ENCODE data around the gene C1orf210. TPM values are rescaled to one million over a fixed set of nuclear protein-coding genes. Genes with fewer than 3 reads are reported as not detected.
A peak's percentile ranks its signal among the peaks of the same experiment; 100 is the strongest.

C1orf210 gene
- total RNA-seq, 8 experiments from 2014 or later, result 0.11 to 0.66 (median 0.36) TPM; not detected in 2

DNA sequence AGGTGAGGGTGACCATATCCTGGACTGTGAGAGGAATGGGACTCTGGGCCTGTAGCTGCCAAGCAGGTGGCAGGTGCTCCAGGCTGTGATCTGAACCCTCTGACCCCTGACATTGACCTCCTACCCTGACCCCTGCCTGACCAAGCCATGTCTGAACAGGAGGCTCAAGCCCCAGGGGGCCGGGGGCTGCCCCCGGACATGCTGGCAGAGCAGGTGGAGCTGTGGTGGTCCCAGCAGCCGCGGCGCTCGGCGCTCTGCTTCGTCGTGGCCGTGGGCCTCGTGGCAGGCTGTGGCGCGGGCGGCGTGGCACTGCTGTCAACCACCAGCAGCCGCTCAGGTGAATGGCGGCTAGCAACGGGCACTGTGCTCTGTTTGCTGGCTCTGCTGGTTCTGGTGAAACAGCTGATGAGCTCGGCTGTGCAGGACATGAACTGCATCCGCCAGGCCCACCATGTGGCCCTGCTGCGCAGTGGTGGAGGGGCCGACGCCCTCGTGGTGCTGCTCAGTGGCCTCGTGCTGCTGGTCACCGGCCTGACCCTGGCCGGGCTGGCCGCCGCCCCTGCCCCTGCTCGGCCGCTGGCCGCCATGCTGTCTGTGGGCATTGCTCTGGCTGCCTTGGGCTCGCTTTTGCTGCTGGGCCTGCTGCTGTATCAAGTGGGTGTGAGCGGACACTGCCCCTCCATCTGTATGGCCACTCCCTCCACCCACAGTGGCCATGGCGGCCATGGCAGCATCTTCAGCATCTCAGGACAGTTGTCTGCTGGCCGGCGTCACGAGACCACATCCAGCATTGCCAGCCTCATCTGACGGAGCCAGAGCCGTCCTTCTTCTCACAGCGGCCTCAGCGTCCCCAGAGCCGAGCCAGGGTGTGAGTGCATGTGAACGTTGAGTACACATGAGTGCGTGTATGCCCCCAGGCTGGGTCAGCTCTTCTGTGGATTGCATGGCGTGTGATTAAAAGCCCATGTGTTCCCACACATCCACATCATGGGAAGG is 12.5 kb downstream of the C1orf210 start:
- WGBS, 10 experiments, result 92 to 100% (median 94%) methylated on average over 1 to 35 of the region's 46 CpGs; no CpG with 5 or more reads in 3 of the 10 experiments
- no peak for ATAC-seq (replicated peaks in 6 of 8)
- no peak overlapping the region for H3K27ac ChIP-seq
- in situ Hi-C loops (cut with MboI; ENCODE audit: low pct_unique_long_range_greater_than_20kb in 2 of 9, low sequenced_read_pairs in 9 of 9, unreplicated experiment in 9 of 9), result no loop called here
- no peak overlapping the region for H3K4me3 ChIP-seq
- peaks cover 0 to 13% of the 10 kb centered on the region in 2 donors for H3K4me1 ChIP-seq (replicated peaks in 1 of 2)

DNA sequence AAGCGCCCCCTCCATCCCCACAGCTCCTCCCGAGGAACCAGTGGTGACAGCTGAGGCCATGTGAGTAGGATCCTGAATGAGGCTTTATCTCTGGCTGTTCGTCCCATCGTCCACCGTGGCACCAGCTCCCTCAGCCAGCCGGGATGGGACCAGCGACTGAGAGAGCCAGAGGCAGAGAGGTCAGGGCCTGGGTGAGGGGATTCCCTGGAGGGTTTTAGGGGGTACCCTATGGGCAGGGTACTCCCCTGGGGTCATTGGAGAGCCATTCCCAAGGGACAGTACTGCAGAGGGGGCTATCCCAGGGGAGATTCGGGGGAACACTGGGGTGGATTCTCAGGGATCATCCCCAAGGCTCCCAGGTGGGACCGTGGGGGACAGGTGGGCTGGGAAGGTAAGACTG is 13.2 kb downstream of the C1orf210 start:
- 69 to 80% (median 80%) methylated on average over 1 to 4 of the region's 9 CpGs; no CpG with 5 or more reads in 6 of the 10 experiments for WGBS, 10 experiments

DNA sequence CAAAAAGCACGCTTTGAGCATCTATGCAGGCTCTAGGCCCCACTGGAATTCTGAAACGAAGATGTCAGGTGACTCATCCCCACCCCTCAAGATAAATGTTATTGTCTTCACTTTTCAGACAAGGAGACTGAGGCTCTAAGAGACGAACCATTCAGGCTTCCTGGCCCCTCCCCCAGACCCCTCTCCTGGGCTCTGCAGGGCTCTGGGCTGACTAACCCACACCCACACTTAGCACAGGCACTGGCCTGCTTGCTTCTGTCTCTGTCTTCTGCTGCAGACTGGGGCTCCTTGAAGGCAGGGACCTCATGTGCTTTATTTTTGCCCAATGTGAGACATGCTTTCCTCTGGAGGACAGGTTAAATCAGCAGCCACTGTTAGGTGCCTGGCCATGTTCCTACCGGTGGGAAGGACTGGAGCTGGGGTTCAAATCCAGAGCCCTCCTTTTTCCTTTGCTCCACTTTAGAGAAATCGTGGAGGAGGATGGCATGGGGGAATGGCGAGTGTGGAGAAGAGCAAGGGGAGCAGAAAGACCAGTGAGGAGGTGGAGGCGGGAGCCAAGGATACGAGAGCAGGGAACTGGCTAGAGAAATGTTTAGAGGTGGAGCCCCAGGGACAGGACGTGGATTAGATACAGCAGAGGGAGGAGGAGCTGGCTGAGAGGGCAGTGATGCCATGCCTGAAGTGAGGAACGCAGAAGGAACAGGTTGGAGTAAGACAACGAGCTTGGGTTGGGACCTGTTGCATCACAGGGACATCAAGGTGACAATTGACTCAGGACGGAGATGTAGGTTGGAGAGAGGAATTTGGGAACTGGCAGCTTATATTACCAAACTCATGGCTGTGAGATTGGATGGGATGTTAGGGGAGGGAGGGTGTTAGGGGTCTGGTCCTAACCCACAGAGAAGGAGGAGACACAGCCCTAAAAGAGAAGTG is 13.9 kb downstream of the C1orf210 start:
- H3K4me3 ChIP-seq, result no peak overlapping the region
- peak in 5 of 8 experiments; percentile 22 to 75 (median 68) for ATAC-seq (replicated peaks in 6 of 8)
- H3K4me1 ChIP-seq (replicated peaks in 1 of 2), result peaks cover 0 to 13% of the 10 kb centered on the region in 2 donors
- WGBS, 10 experiments, result 56 to 85% (median 69%) methylated on average over 2 to 10 of the region's 12 CpGs; no CpG with 5 or more reads in 3 of the 10 experiments
- H3K27ac ChIP-seq, result peak overlapping the region in 1 of 2 donors; percentile 2
- in situ Hi-C loops (cut with MboI; ENCODE audit: low pct_unique_long_range_greater_than_20kb in 2 of 9, low sequenced_read_pairs in 9 of 9, unreplicated experiment in 9 of 9), result no loop called here

More for the DNA sequence above, 13.2 kb downstream of the C1orf210 start:
- no peak for ATAC-seq (replicated peaks in 6 of 8)
- Histone ChIP-seq H3K4me1 (replicated peaks in 1 of 2) (peaks cover 0 to 13% of the 10 kb centered on the region in 2 donors), H3K27ac (no peak overlapping the region), H3K4me3 (no peak overlapping the region)
- in situ Hi-C loops (cut with MboI; ENCODE audit: low pct_unique_long_range_greater_than_20kb in 2 of 9, low sequenced_read_pairs in 9 of 9, unreplicated experiment in 9 of 9), result no loop called here

DNA sequence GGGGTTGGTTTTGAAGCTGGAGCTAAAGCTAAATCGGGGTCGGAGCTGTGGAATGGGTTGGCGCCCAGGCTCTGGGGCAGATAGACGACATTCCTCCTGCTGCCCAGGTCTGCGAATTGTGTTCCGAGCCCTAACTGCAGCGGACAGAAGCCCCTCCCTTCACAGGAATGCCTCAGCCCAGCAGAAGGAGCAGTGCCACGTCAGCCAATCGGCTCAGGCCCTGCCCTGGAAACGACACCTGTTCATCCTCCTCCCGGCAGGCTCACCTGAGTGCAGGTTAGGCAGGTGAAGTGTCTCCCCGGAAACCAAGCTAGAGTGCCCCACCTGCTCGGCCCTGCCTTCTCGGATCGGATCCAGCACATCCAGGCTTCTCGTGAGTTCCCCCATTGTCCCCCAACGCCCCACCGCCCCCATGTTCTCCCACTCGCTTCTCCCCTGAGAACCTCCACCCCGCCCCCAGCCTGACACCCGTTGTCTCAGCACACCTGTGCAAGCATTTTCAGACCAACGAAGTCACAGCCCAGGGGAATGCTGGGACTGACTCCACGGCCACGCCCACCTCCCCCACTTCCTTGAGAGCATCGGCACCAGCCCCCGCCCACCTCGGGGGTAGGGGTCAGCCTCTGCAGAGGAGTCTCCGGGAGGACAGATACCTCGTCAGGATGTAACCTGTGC is 14.8 kb downstream of the C1orf210 start:
- H3K4me1 ChIP-seq (replicated peaks in 1 of 2), result peaks cover 0 to 13% of the 10 kb centered on the region in 2 donors
- no peak overlapping the region for H3K4me3 ChIP-seq
- ATAC-seq (replicated peaks in 6 of 8), result peak; percentile 17 to 71 (median 58)
- in situ Hi-C loops (cut with MboI; ENCODE audit: low pct_unique_long_range_greater_than_20kb in 2 of 9, low sequenced_read_pairs in 9 of 9, unreplicated experiment in 9 of 9), result no loop called here
- H3K27ac ChIP-seq, result peak overlapping the region in 1 of 2 donors; percentile 2
- WGBS, 10 experiments, result 0 to 53% (median 40%) methylated on average over 1 to 11 of the region's 29 CpGs; no CpG with 5 or more reads in 3 of the 10 experiments

DNA sequence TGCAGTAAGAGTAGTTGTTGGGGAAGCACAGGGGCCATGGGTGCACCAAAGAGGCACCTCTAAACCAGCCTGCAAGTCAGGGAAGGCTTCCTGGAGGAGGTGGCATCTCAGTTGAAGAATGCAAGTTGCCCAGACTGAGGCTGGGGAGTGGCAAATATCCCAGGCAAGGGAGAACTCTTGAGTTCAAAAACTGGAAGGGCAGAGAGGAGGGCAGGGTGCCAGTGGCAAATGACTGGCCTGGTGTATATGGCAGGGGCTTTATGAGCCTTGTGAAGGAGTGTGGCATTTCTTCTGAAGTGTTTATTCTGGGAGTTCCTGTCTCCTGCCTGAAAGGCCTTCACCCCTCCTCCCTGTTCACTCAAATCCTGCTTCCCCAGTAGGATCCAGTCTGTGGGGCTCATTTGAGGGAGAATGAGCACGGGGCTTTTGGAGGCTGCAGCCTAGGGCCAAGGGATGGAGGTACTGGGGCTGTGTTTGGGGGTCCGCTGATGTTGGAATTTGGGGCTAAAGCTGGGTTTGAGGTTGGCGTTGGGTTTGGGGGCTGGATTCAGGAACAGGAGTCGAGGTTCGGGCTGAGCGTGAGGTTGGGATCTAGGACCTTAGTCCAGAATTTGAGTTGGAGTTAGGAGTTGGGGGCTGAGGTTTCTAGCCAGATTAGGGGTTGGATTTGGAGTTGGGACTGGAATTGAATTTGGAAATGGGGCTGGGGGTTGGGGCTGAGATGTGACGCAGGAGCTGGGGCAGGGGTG is 15.6 kb downstream of the C1orf210 start, which contains the start of gene TMEM125:
TSS of gene TMEM125 (plus strand) at position 357 of the 749 bp plus-strand sequence. CDS start 2,740 bp downstream, outside the sequence.
- in situ Hi-C loops (cut with MboI; ENCODE audit: low pct_unique_long_range_greater_than_20kb in 2 of 9, low sequenced_read_pairs in 9 of 9, unreplicated experiment in 9 of 9), result no loop called here
- peak within 1 kb of the TSS in 1 of 2 donors; percentile 2 for H3K27ac ChIP-seq
- ATAC-seq (replicated peaks in 6 of 8), result no peak
- H3K4me1 ChIP-seq (replicated peaks in 1 of 2), result peaks cover 0 to 13% of the 10 kb centered on the region in 2 donors
- no peak within 1 kb of the TSS for H3K4me3 ChIP-seq
- WGBS, 10 experiments, result 33 to 87% (median 62%) methylated on average over 1 to 4 of the region's 7 CpGs; no CpG with 5 or more reads in 3 of the 10 experiments

DNA sequence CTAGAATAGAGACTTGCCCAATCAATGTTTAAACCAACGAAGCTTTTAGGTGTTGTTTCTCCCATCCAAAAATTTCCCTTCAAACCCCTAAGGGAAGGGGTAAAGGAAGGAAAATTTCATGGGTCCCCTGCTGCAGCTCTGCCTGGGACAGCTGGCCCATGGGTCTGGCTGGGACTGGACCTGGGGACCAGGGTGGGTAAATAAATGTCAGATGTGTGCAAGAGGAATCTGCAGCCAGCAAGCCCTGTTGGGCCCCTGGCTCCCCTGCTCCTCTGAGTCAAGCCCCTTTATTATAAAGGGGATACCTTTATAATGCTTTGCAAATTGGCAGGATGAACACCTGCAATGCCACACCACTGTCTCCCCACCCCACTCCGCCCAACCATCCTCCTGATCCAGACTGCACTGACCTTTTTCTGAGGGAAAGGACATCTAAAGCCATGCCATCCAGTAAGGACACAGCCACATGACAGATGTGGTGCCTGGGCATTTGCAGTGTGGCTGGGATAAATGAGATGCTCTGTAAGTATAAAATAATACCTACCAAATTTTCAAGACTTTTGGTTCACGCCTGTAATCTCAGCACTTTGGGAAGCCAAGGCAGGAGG is 17.5 kb downstream of the C1orf210 start:
- 38 to 100% (median 89%) methylated on average over 1 to 3 of the region's 3 CpGs; no CpG with 5 or more reads in 4 of the 10 experiments for WGBS, 10 experiments
- in situ Hi-C loops (cut with MboI; ENCODE audit: low pct_unique_long_range_greater_than_20kb in 2 of 9, low sequenced_read_pairs in 9 of 9, unreplicated experiment in 9 of 9), result no loop called here
- no peak for ATAC-seq (replicated peaks in 6 of 8)
- Histone ChIP-seq H3K4me3 (no peak overlapping the region), H3K4me1 (replicated peaks in 1 of 2) (peaks cover 0 to 13% of the 10 kb centered on the region in 2 donors), H3K27ac (no peak overlapping the region)

DNA sequence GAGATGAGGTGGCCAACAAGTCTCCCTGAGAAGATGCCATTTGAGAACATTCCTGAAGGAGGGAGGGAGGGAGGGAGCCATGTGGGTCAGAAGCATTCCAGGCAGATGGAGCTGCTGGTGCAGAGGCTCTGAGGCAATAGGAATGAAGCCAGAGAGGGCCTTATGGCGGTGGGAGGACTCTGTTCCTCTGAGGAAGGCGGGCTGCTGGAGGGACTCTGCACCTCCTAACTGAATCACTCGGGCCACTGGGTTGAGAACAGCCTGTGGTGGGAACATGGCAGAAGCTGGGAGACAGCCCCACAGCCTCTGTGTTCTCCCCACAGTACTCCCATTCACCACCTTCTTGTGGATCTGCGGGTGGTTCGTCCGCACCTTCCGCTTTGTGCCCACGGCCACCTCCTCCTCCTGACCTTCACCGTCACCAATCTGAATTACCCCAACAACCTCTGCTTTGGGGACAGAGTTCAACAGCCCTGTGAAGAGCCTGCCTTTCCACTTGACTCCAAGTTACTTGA is 18.0 kb downstream of the C1orf210 start:
- WGBS, 10 experiments, result 75 to 90% (median 80%) methylated on average over 1 to 9 of the region's 9 CpGs; no CpG with 5 or more reads in 4 of the 10 experiments
- peak in 3 of 8 experiments; percentile 25 to 42 (median 33) for ATAC-seq (replicated peaks in 6 of 8)
- Histone ChIP-seq H3K27ac (no peak overlapping the region), H3K4me3 (no peak overlapping the region), H3K4me1 (replicated peaks in 1 of 2) (peaks cover 0 to 13% of the 10 kb centered on the region in 2 donors)
- in situ Hi-C loops (cut with MboI; ENCODE audit: low pct_unique_long_range_greater_than_20kb in 2 of 9, low sequenced_read_pairs in 9 of 9, unreplicated experiment in 9 of 9), result no loop called here

DNA sequence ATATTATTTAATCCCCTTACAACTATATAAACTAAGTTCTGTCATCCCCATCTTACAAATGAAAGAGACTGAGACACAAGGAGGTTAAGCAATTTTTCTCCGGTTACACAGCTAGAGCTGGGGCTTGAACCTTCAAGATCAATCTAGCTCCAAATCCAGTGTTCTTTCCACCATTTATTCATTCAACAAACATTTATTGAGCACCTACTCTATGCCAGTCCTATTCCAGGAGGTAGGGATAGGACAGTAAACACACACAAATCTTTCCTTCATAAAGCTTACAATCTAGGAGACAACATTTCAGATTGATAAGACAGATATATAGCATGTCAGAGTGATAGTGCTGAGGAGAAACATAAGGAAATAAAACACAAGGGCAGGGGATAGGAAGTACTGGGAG is 18.5 kb downstream of the C1orf210 start:
- ATAC-seq (replicated peaks in 6 of 8), result no peak
- in situ Hi-C loops (cut with MboI; ENCODE audit: low pct_unique_long_range_greater_than_20kb in 2 of 9, low sequenced_read_pairs in 9 of 9, unreplicated experiment in 9 of 9), result no loop called here
- Histone ChIP-seq H3K27ac (no peak overlapping the region), H3K4me1 (replicated peaks in 1 of 2) (peaks cover 0 to 13% of the 10 kb centered on the region in 2 donors), H3K4me3 (no peak overlapping the region)
- WGBS, 10 experiments, result 80 to 100% (median 100%) methylated on average over 1 of the region's 1 CpG; no CpG with 5 or more reads in 4 of the 10 experiments

DNA sequence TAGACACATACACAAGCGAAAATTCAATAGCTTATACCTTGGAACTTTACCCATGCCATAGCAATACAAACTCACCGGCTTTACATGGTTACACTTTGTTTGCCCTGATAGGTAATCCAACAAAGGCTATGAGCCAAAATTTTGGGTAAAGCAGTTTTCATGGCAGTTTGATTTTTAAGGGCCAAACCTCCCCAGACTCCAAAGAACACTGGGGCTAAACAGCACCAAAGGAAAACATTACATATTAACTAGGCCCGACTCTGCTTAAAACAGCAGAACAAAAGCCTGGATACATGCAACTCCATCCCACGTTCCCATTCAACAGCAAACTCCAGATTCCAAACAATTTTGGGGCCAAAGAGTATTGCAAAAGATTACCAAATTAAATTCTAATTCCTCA is 19.9 kb downstream of the C1orf210 start:
- in situ Hi-C loops (cut with MboI; ENCODE audit: low pct_unique_long_range_greater_than_20kb in 2 of 9, low sequenced_read_pairs in 9 of 9, unreplicated experiment in 9 of 9), result no loop called here

DNA sequence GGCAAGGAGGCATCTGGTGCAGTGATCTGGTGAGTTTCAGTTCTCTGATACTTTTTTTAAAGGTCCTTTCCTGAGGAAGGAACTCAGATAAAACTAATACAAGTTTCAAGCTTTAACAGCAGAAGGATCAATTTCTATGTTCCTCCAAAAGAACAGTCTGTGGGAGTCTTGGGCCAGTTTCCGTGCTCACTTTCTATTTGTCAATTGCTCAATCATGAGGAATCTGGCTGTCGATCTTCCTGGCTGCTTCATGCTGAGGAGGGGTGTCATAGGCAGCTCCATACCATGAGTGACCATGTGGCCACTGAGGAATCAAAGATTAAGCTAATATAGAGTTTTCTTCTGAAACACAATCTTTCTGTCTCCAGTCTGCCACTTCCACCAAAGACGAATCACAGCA is 27.0 kb downstream of the C1orf210 start:
- in situ Hi-C loops (cut with MboI; ENCODE audit: low pct_unique_long_range_greater_than_20kb in 2 of 9, low sequenced_read_pairs in 9 of 9, unreplicated experiment in 9 of 9), result no loop called here
- no peak for ATAC-seq (replicated peaks in 6 of 8)
- WGBS, 10 experiments, result 40 to 95% (median 64%) methylated on average over 1 to 3 of the region's 3 CpGs; no CpG with 5 or more reads in 4 of the 10 experiments
- Histone ChIP-seq H3K4me1 (replicated peaks in 1 of 2) (no peaks in the 10 kb centered on the region), H3K4me3 (no peak overlapping the region), H3K27ac (no peak overlapping the region)

More for the DNA sequence above, 19.9 kb downstream of the C1orf210 start:
- Histone ChIP-seq H3K4me3 (no peak overlapping the region), H3K4me1 (replicated peaks in 1 of 2) (peaks cover 0 to under 1% of the 10 kb centered on the region in 2 donors), H3K27ac (no peak overlapping the region)
- 33 to 86% (median 60%) methylated on average over 1 to 4 of the region's 4 CpGs for WGBS, 10 experiments
- ATAC-seq (replicated peaks in 6 of 8), result no peak
